Measurements from ENCODE around the gene ATP4B. TPM values are rescaled to one million over a fixed set of nuclear protein-coding genes. Genes with fewer than 3 reads are reported as not detected.

Gene ATP4B
- total and polyA plus RNA-seq, 3 experiments from 2014 or later = not detected

DNA sequence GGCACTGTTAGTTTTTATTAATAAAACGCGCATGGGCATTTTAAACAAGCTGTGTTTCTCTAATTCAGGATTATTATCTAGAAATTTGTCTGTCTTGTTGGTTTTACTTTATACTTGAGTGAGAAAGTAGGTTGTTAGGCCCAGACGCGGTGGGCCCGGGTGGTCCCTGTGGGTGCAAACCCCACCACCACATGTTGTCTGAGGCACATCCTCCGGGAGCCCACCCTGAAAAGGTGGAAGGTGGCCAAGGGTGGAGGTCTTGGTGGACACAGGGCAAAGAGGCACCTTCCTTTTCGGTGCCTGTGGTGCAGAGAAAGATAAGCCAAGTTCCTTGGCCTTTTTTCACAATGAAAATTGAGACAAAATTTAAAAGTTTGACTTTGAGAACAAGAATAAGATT lies 16.6 kb downstream of the ATP4B start:
- no peak overlapping the region for H3K27ac Mint-ChIP-seq
- no peaks in the 10 kb centered on the region for H3K27me3 Mint-ChIP-seq
- ChIA-PET POLR2A (no interaction called here), CTCF (no interaction called here)
- Histone ChIP-seq H3K27me3 (ENCODE audit: insufficient read depth, low read length, poor library complexity, severe bottlenecking) (no peaks in the 10 kb centered on the region), H3K27ac (ENCODE audit: low read depth, low read length) (no peak overlapping the region), H3K9me3 (ENCODE audit: low read length) (no peaks in the 10 kb centered on the region), H3K4me3 (ENCODE audit: low read length) (no peak overlapping the region), H3K36me3 (ENCODE audit: insufficient read depth, low read length) (peaks cover 6% of the 10 kb centered on the region), H3K4me1 (ENCODE audit: insufficient read depth, low read length) (no peaks in the 10 kb centered on the region)
- peak in 1 of 5 donors; percentile 20 for DNase-seq
- H3K4me1 Mint-ChIP-seq = peaks cover 3 to 7% (median 4%) of the 10 kb centered on the region in 3 donors
- peaks cover 0 to 6% (median 3%) of the 10 kb centered on the region in 5 donors for H3K9me3 Mint-ChIP-seq
- peaks cover 33 to 51% (median 37%) of the 10 kb centered on the region in 3 donors for H3K36me3 Mint-ChIP-seq
- no peak overlapping the region for H3K4me3 Mint-ChIP-seq

DNA sequence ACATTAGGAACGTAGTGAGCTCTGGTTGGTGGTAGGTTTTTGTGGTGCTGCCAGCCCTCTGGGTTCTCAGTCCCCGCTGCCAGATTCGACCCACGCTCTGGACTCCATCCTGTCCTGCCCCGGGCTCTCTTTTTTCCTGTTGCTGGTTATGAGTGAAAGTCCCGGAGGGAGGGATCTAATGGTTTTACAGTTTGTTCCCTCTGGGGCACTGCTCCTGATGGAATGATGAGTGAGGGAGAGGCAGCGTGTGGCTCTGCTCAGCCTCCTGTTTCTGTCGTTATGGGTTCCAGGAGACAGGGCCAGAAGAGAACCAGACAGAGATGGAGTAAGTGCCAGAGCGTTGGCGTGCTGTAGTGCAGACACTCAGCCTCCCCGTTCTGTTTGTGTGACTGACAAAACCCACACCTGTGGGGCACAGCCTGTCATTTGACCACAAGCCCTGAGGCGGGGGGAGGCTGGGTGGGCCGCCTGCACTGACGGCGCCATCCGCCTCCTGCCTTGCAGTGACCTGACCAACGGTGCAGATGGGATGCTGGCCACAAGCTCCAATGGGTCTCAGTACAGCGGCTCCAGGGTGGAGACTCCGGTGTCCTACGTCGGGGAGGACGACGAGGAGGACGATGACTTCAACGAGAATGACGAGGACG lies 18.3 kb downstream of the ATP4B start:
- H3K36me3 ChIP-seq (ENCODE audit: insufficient read depth, low read length) = peaks cover 6% of the 10 kb centered on the region

DNA sequence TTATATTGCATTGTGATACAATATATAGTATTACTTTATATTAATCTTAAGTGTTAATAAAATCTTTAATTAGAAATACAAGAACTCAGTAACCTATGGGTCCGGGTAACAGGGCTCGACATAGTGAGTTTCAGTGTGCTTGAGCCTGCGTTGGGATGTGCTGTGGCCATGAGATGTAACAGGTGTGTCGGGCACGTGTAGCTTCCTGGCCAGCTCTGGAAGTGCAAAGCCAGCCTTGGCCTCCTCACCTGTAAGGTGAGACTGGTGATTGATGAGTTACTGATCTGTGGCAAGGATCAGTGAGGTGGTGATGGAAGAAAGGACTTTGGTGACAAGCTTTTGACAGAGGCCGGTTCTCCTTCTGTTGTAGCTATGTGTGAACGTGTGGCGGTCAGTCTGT lies 19.2 kb downstream of the ATP4B start:
- peaks cover 6% of the 10 kb centered on the region for H3K36me3 ChIP-seq (ENCODE audit: insufficient read depth, low read length)
- Mint-ChIP-seq H3K9me3 (peaks cover 0 to 6% (median 3%) of the 10 kb centered on the region in 5 donors), H3K36me3 (peaks cover 40 to 76% (median 47%) of the 10 kb centered on the region in 3 donors)

More for the DNA sequence above, 18.3 kb downstream of the ATP4B start:
- no peaks in the 10 kb centered on the region for H3K27me3 ChIP-seq (ENCODE audit: insufficient read depth, low read length, poor library complexity, severe bottlenecking)
- H3K4me1 Mint-ChIP-seq = peaks cover 0 to 1% (median 0%) of the 10 kb centered on the region in 3 donors
- peak in 2 of 5 donors; percentile 13 to 39 for DNase-seq
- no peaks in the 10 kb centered on the region for H3K27me3 Mint-ChIP-seq
- H3K9me3 Mint-ChIP-seq = peaks cover 0 to 6% (median 3%) of the 10 kb centered on the region in 5 donors
- H3K4me3 Mint-ChIP-seq = no peak overlapping the region
- H3K27ac Mint-ChIP-seq = no peak overlapping the region
- ChIA-PET CTCF (no interaction called here), POLR2A (no interaction called here)
- H3K27ac ChIP-seq (ENCODE audit: low read depth, low read length) = no peak overlapping the region
- H3K36me3 Mint-ChIP-seq = peaks cover 38 to 67% (median 38%) of the 10 kb centered on the region in 3 donors
- no peaks in the 10 kb centered on the region for H3K9me3 ChIP-seq (ENCODE audit: low read length)
- peaks cover 13% of the 10 kb centered on the region for H3K4me1 ChIP-seq (ENCODE audit: insufficient read depth, low read length)
- H3K4me3 ChIP-seq (ENCODE audit: low read length) = no peak overlapping the region

DNA sequence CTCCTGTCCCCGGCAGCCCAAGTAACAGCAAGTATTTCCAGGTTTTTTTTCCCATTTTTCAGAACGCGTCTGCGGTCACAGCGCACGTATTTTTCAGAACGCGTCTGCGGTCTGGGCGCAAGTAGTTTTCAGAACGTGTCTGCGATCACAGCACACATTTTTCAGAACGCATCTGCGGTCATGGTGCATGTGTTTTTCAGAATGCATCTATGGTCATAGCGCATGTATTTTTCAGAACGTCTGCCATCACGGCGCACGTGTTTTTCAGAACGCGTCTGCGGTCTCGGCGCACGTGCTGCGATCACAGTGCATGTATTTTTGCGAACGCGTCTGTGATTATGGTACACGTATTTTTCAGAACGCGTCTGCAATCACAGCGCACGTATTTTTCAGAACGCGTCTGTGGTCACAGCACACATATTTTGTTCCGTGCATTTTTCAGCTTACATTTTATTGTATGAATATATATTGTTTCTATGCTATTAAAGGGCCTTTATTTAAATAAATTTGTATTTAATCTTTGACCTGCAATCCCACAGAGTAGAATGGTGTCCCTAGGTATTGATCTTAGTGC lies 19.7 kb downstream of the ATP4B start:
- H3K27ac ChIP-seq (ENCODE audit: low read depth, low read length) = no peak overlapping the region
- H3K36me3 ChIP-seq (ENCODE audit: insufficient read depth, low read length) = peaks cover 6% of the 10 kb centered on the region
- peaks cover 0 to 6% (median 3%) of the 10 kb centered on the region in 5 donors for H3K9me3 Mint-ChIP-seq
- POLR2A ChIA-PET = no interaction called here
- H3K9me3 ChIP-seq (ENCODE audit: low read length) = no peaks in the 10 kb centered on the region
- H3K4me3 ChIP-seq (ENCODE audit: low read length) = no peak overlapping the region
- no peak overlapping the region for H3K4me3 Mint-ChIP-seq
- peak in 1 of 5 donors; percentile 36 for DNase-seq
- peaks cover 25% of the 10 kb centered on the region for H3K4me1 ChIP-seq (ENCODE audit: insufficient read depth, low read length)
- no peak overlapping the region for H3K27ac Mint-ChIP-seq
- H3K4me1 Mint-ChIP-seq = peaks cover 0 to 10% (median 4%) of the 10 kb centered on the region in 3 donors
- H3K36me3 Mint-ChIP-seq = peaks cover 40 to 82% (median 48%) of the 10 kb centered on the region in 3 donors
- no peaks in the 10 kb centered on the region for H3K27me3 ChIP-seq (ENCODE audit: insufficient read depth, low read length, poor library complexity, severe bottlenecking)
- CTCF ChIA-PET = no interaction called here
- H3K27me3 Mint-ChIP-seq = no peaks in the 10 kb centered on the region

More for the DNA sequence above, 19.2 kb downstream of the ATP4B start:
- peak in 1 of 5 donors; percentile 10 for DNase-seq
- H3K27me3 Mint-ChIP-seq = no peaks in the 10 kb centered on the region
- ChIA-PET CTCF (no interaction called here), POLR2A (no interaction called here)
- H3K4me3 Mint-ChIP-seq = no peak overlapping the region
- Histone ChIP-seq H3K9me3 (ENCODE audit: low read length) (no peaks in the 10 kb centered on the region), H3K27ac (ENCODE audit: low read depth, low read length) (no peak overlapping the region), H3K4me1 (ENCODE audit: insufficient read depth, low read length) (peaks cover 21% of the 10 kb centered on the region), H3K4me3 (ENCODE audit: low read length) (no peak overlapping the region), H3K27me3 (ENCODE audit: insufficient read depth, low read length, poor library complexity, severe bottlenecking) (no peaks in the 10 kb centered on the region)
- H3K4me1 Mint-ChIP-seq = peaks cover 0 to 10% (median 4%) of the 10 kb centered on the region in 3 donors
- peak overlapping the region in 1 of 8 donors; percentile 8 for H3K27ac Mint-ChIP-seq

DNA sequence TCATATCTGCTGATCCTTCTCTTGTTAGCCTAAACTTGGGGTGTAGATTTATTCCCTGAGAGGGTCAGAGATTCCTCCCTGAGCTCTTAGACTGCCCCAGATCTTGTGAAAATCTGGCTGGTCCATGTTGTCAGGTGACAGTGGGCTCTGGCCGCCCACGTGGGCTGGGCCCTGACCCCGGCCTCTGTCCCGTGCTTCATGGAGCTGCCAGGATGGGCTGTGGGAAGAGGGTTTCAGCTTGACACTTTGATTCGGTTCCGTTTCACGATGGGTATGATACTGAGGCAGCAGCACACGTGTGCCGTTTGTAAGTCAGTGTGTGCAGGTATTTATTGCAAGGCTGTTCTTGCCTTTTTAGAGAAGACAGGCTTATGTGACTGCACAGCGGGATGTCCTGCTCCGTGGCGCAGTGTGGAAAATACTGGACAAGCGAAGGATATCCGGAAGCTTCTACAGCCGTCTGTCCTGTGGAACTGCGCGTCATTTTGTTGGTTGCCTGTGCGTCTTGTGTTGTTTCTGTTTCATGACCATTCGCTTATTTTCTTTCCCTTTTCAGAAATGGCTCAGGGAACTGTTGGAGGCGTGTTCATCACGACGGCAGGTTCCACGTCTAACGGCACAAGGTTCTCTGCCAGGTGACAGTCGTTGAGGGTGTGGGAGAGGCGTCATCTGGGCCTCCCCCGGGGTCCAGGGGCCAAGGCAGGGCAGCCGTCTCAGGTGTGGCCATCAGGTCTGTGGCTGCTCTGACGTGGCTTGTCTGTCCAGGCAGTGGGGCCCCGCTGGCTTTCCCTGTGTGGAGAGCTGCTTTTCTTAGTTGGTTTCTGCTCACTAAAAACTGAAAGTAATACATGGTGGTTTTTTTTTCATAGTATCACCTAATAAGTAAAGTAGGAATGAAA lies 20.5 kb downstream of the ATP4B start:
- peaks cover 0 to 5% (median under 1%) of the 10 kb centered on the region in 5 donors for H3K9me3 Mint-ChIP-seq

DNA sequence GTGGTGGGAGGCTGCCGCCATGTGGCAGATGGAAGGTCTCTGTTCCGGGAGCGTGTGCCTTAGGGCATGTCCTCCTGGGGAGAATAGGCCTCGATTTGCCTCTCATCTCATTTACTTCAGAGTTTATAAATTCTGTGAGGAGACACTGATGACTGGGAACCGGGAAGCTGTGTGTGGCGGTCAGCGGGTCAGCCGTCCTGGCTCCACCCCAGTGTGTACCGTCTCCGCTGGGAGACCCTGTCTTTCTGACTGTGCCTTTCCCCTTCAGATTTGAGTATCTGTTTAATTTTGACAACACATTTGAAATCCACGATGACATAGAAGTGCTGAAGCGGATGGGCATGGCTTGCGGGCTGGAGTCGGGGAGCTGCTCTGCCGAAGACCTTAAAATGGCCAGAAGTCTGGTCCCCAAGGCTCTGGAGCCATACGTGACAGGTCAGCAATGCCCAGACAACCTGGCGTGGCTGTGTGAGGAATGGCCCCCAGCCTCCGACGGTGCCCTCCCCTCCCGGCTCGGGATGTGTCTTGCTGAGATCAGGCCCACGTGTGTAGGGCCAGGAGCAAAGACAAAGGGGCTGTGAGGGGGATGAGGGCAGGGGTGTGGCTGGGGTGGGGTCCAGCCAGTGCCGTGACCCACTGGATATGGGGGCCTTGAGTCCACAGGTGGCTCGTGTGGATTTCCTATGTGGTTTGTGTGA lies 21.6 kb downstream of the ATP4B start:
- peaks cover 25% of the 10 kb centered on the region for H3K4me1 ChIP-seq (ENCODE audit: insufficient read depth, low read length)
- peaks cover 31 to 86% (median 46%) of the 10 kb centered on the region in 3 donors for H3K36me3 Mint-ChIP-seq
- H3K9me3 ChIP-seq (ENCODE audit: low read length) = no peaks in the 10 kb centered on the region
- no peak overlapping the region for H3K4me3 ChIP-seq (ENCODE audit: low read length)
- ChIA-PET POLR2A (no interaction called here), CTCF (no interaction called here)
- H3K27me3 ChIP-seq (ENCODE audit: insufficient read depth, low read length, poor library complexity, severe bottlenecking) = no peaks in the 10 kb centered on the region
- peaks cover 0 to 10% (median 4%) of the 10 kb centered on the region in 3 donors for H3K4me1 Mint-ChIP-seq
- H3K27ac Mint-ChIP-seq = no peak overlapping the region
- H3K27ac ChIP-seq (ENCODE audit: low read depth, low read length) = no peak overlapping the region
- peaks cover 0 to 3% (median 0%) of the 10 kb centered on the region in 5 donors for H3K9me3 Mint-ChIP-seq
- H3K27me3 Mint-ChIP-seq = no peaks in the 10 kb centered on the region
- H3K4me3 Mint-ChIP-seq = no peak overlapping the region
- DNase-seq = peak in 1 of 5 donors; percentile 28
- H3K36me3 ChIP-seq (ENCODE audit: insufficient read depth, low read length) = peaks cover 6% of the 10 kb centered on the region

More for the DNA sequence above, 20.5 kb downstream of the ATP4B start:
- ChIA-PET CTCF (no interaction called here), POLR2A (no interaction called here)
- Mint-ChIP-seq H3K4me3 (no peak overlapping the region), H3K27me3 (no peaks in the 10 kb centered on the region), H3K4me1 (peaks cover 0 to 10% (median 4%) of the 10 kb centered on the region in 3 donors), H3K27ac (no peak overlapping the region), H3K36me3 (peaks cover 42 to 88% (median 52%) of the 10 kb centered on the region in 3 donors)
- Histone ChIP-seq H3K4me1 (ENCODE audit: insufficient read depth, low read length) (peaks cover 25% of the 10 kb centered on the region), H3K36me3 (ENCODE audit: insufficient read depth, low read length) (peaks cover 6% of the 10 kb centered on the region), H3K4me3 (ENCODE audit: low read length) (no peak overlapping the region), H3K27ac (ENCODE audit: low read depth, low read length) (no peak overlapping the region), H3K9me3 (ENCODE audit: low read length) (no peaks in the 10 kb centered on the region), H3K27me3 (ENCODE audit: insufficient read depth, low read length, poor library complexity, severe bottlenecking) (no peaks in the 10 kb centered on the region)
- DNase-seq = peak in 1 of 5 donors; percentile 30

DNA sequence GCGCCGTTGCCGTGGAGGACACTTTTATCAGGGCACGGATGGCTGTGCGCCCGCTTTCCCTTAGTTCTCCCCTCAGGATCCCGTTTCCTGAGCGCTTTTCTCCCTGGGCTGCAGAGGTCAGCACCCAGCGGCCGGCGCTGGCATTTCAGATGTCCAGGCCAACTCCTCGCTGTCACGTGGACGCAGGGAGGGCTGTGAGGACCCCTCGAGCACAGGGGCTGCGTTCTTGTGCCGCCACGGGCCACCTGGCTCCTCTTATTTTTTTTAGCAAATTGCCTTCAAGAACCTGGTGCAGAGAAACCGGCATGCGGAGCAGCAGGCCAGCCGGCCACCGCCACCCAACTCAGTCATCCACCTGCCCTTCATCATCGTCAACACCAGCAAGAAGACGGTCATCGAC lies 22.3 kb downstream of the ATP4B start:
- CTCF ChIA-PET = no interaction called here
- H3K36me3 ChIP-seq (ENCODE audit: insufficient read depth, low read length) = peaks cover 6% of the 10 kb centered on the region
- no peak overlapping the region for H3K27ac ChIP-seq (ENCODE audit: low read depth, low read length)
- DNase-seq = no peak
- no peaks in the 10 kb centered on the region for H3K27me3 ChIP-seq (ENCODE audit: insufficient read depth, low read length, poor library complexity, severe bottlenecking)
- POLR2A ChIA-PET = no interaction called here
- Mint-ChIP-seq H3K36me3 (peaks cover 28 to 86% (median 47%) of the 10 kb centered on the region in 3 donors), H3K9me3 (peaks cover 0 to 3% (median 0%) of the 10 kb centered on the region in 5 donors), H3K27ac (no peak overlapping the region), H3K4me3 (no peak overlapping the region), H3K4me1 (peaks cover 0 to 10% (median 4%) of the 10 kb centered on the region in 3 donors), H3K27me3 (no peaks in the 10 kb centered on the region)
- no peaks in the 10 kb centered on the region for H3K9me3 ChIP-seq (ENCODE audit: low read length)
- peaks cover 25% of the 10 kb centered on the region for H3K4me1 ChIP-seq (ENCODE audit: insufficient read depth, low read length)
- H3K4me3 ChIP-seq (ENCODE audit: low read length) = no peak overlapping the region

Measured in CD8-positive, alpha-beta memory T cell (primary cell).